HUES48 (cell line): ENCODE measurements around the gene TMEM250.

Experiments
- H3K27ac ChIP-seq: one replicate; pipeline ENCODE4 v1.7.0; 2013; ENCODE audit warnings: low read depth, low read length, inconsistent platforms
- H3K27me3 ChIP-seq: 2 replicates; pipeline ENCODE4 v1.6.1; 2013; ENCODE audit warnings: mild to moderate bottlenecking, low read length; ENCODE audit not compliant: control insufficient read depth, insufficient read depth
- H3K36me3 ChIP-seq: 2 replicates; pipeline ENCODE4 v1.6.1; 2013; ENCODE audit warnings: low read length; ENCODE audit not compliant: control insufficient read depth, insufficient read depth
- H3K4me1 ChIP-seq: 2 replicates; pipeline ENCODE4 v1.6.1; 2013; ENCODE audit warnings: mild to moderate bottlenecking, low read length; ENCODE audit not compliant: control insufficient read depth, insufficient read depth
- H3K4me3 ChIP-seq: 2 replicates; pipeline ENCODE4 v1.5.1; 2013; ENCODE audit warnings: mild to moderate bottlenecking, low read depth, low read length
- H3K9ac ChIP-seq: 2 replicates; pipeline ENCODE4 v1.6.1; 2013; ENCODE audit warnings: mild to moderate bottlenecking, low read depth, low read length, moderate library complexity
- H3K9me3 ChIP-seq: 2 replicates; pipeline ENCODE4 v1.6.1; 2013; ENCODE audit warnings: low read length; ENCODE audit not compliant: control insufficient read depth, insufficient read depth

The TMEM250 gene

DNA sequence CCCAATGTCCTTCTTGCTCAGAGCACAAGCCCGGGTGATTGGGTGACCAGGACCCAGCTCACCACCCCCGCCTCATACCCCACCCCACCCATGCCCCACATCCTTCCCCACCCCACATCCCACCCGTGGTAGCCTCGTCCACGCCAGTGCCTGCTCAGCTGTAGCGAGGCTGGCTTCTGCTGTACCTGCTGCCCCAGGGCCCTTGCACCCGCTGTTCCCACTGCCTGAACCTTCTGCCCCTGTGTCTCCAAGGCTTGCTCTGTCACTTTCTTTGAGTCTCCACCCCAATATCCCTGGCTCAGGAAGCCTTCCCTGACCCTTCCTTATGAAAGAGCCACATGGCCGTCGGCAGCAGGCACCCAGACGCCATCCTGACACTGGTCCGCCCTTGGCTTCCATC lies 20.5 kb downstream of the TMEM250 start:
- H3K9me3 ChIP-seq: no peaks in the 10 kb centered on the region
- peaks cover 24% of the 10 kb centered on the region for H3K27me3 ChIP-seq
- no peak overlapping the region for H3K27ac ChIP-seq
- no peaks in the 10 kb centered on the region for H3K36me3 ChIP-seq
- no peak overlapping the region for H3K4me3 ChIP-seq
- H3K9ac ChIP-seq: no peak overlapping the region
- peaks cover 20% of the 10 kb centered on the region for H3K4me1 ChIP-seq

DNA sequence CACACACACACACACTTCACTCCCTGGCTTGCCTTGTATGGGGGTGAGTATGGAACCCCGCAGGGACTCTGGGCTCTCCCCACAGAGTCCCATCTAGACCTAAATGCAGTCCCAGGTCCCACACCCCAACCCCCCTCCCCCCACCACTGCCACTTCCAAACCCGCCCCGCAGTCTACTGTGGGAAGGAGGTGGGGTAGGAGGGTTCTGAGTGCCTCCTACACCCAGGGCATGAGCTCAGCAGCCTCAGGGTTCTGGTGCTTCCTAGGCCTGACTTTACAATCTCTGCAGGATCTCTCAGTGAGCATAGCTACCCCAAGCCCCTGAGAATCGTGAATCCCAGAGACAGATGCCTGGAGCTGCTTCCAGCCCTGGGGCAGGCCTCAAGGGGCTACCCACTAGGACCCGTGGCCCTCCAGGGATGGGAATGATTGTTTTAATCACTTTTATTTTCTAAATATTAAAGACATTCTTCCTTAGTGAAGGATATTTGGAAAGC lies 22.1 kb downstream of the TMEM250 start:
- Histone ChIP-seq H3K36me3 (no peaks in the 10 kb centered on the region), H3K4me3 (no peak overlapping the region), H3K4me1 (peaks cover 35% of the 10 kb centered on the region), H3K27me3 (peaks cover 24% of the 10 kb centered on the region), H3K9ac (no peak overlapping the region), H3K27ac (no peak overlapping the region), H3K9me3 (no peaks in the 10 kb centered on the region)

DNA sequence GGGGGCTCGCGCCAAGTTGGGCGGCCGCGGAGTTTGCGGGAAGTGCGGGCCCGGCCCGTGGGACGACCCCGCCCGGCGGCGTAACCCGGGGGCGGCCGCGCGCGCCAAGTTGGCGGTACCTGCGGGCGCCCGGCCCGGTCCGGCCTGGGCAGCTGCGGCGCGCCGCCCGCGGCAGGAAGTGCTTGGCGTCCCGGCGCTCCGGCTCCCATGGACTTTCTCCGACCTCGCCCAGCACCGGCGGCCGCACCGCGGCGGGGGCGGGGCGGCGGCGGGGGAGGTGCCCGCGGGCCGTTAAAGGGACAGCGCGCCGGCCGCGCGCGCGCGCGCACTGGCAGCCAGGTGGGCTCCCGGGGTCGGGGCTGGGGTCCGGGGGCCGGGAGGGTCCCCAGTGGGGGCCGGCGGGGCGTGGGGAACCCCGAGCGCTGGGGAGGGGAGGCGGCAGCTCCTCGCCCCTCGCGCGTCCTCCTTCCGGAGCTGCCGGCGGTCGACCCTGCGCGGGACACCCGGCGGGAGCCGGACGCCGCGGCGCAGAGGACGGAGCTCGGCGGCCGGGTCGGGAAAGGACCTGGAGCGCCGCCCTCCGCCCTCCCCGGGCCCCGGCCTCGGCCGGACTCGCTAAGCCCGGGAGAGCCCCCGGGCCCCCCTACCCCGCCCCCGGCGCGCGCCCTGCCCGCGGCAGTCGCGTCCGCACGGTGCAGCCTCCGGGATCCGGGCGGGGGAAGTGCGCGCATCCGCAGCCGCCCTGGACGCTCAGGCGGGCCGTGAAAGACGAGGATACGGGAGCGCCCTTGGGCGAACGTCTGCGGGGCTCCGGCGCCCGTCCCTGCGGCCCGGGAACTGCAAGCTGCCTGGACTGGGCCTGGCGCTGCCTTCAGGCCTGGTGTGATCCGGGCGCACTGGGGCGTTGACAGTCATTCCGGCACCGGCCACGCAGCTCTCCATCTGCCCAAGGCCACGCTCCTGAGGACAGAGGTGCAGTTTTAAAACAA lies 23.3 kb downstream of the TMEM250 start, which contains the start of gene NACC2:
NACC2 (minus strand) TSS at position 220 of the 989 bp plus-strand sequence. CDS start 44,768 bp downstream, outside the sequence.
- Histone ChIP-seq H3K9ac (no peak within 1 kb of the TSS), H3K36me3 (no peaks in the 10 kb centered on the region), H3K9me3 (no peaks in the 10 kb centered on the region), H3K27me3 (peaks cover 24% of the 10 kb centered on the region), H3K27ac (no peak within 1 kb of the TSS), H3K4me1 (peaks cover 40% of the 10 kb centered on the region), H3K4me3 (peak within 1 kb of the TSS; percentile 62)

DNA sequence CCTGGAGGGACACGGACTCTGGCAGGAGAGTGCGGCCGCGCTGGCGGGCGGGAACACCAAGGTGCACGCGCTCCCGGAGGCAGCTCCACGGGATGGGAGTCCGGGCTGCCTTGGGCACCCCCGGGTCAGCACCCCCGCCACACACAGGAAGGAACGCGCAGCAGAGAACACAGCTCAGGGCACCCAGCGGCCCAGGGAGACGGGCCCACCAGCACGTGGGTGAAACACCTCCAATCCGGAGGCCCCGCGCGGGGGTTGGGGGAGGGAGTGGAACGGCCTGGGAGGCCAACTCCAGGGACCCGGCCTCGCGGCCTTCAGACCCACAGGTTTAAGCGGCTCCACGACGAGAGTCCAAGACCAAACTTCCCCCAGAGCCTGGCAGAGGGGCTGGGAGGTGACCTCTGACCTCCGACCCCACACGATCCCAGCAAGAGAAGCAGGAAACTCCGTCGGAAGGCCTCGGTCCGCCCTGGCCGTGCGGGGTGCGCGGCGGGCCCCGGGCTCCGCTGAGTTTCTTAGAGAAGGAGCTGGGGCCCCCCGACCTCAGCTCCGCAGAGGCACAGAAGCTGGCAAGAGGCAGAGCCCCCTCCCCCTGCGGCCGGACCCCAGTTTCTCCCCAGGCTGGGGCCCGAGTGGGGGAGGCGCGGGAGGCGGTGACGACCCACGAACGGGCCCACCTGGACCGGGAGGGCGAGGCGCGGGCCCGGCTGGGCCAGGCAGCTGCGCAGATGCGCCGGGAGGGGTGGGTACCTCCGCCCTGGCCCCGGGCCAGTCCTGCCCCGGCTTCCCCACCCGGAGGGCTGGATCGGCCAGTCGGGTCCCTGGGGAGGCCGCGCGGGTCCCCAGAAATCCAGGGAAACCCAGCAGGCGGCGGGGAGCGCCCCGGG lies 24.4 kb downstream of the TMEM250 start:
- Histone ChIP-seq H3K27ac (no peak overlapping the region), H3K9ac (no peak overlapping the region), H3K27me3 (peaks cover 24% of the 10 kb centered on the region), H3K4me1 (peaks cover 45% of the 10 kb centered on the region), H3K9me3 (no peaks in the 10 kb centered on the region), H3K4me3 (peak overlapping the region; percentile 62), H3K36me3 (no peaks in the 10 kb centered on the region)

DNA sequence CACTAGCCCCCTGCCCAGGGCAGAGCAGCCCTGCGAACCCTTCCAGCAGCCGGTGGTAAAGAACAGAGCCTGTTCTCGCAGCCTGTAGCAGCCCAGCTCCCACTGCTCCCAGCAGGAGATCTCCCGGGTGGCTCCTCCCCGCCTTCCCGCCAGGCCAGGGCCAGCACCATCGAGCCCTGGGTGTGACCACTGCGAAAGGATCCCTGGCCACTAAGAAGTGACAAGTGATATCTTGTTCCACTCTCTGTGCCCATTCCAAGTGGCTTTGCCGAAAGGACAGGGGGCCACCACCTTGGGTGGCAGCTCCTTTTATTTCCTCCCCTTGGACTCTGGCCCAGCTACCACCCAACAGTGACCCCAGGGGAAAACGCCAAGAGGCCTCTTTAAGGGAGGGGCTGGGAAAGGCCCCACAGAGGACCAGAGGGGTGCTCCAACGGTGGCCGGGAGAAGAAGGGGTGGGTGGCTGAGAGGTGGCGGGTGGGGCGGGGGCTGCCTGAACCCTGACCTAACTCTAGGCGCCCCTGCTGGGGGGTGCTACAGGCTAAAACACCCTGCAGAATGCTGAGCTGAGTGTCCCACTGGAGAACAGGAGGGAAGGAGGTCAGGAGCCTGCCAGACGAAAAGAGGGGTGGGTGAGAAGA lies 25.2 kb downstream of the TMEM250 start:
- Histone ChIP-seq H3K9me3 (no peaks in the 10 kb centered on the region), H3K27me3 (peaks cover 24% of the 10 kb centered on the region), H3K4me3 (peak overlapping the region; percentile 62; the same call in 1 of the 2 replicates), H3K4me1 (peaks cover 53% of the 10 kb centered on the region), H3K36me3 (no peaks in the 10 kb centered on the region), H3K9ac (no peak overlapping the region), H3K27ac (no peak overlapping the region)

DNA sequence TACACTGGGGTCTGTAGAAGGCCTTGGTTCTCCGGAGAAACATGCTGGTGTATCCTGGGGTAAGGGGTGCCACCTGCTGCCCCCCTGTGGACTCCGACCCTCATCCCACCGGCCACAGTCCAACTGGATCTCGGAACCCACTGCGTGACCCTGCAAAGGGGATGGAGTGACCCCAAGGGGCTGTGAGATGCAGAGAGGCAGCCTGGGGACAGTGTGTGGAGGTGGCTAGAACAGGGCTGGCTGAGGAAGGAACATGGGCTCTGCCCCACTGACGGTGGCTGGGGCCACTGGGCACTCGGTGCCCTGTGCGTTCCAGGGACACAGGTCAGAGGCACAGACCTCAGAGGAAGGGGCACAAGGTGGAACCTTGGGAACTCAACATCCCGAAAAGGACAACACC lies 25.9 kb downstream of the TMEM250 start:
- Histone ChIP-seq H3K27me3 (peaks cover 24% of the 10 kb centered on the region), H3K4me3 (no peak overlapping the region), H3K36me3 (no peaks in the 10 kb centered on the region), H3K27ac (no peak overlapping the region), H3K4me1 (peaks cover 58% of the 10 kb centered on the region), H3K9ac (no peak overlapping the region), H3K9me3 (no peaks in the 10 kb centered on the region)

DNA sequence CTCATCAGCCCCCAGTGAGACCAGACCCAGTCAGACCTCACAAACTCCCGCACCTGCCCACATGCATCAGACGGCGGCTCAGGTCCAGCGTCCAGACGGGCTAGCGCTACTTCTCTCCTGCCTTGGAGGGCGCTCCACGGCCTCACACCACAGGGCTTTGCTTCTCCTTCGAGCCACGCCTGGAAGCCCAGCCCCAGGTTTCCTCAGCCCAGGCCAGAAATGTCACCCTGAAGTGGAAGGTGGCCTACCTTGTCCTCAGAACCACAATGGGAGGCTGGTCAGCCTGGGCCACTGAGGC lies 26.4 kb downstream of the TMEM250 start:
- Histone ChIP-seq H3K27ac (no peak overlapping the region), H3K9ac (no peak overlapping the region), H3K36me3 (no peaks in the 10 kb centered on the region), H3K4me1 (peaks cover 58% of the 10 kb centered on the region), H3K4me3 (no peak overlapping the region), H3K27me3 (peaks cover 24% of the 10 kb centered on the region), H3K9me3 (no peaks in the 10 kb centered on the region)

DNA sequence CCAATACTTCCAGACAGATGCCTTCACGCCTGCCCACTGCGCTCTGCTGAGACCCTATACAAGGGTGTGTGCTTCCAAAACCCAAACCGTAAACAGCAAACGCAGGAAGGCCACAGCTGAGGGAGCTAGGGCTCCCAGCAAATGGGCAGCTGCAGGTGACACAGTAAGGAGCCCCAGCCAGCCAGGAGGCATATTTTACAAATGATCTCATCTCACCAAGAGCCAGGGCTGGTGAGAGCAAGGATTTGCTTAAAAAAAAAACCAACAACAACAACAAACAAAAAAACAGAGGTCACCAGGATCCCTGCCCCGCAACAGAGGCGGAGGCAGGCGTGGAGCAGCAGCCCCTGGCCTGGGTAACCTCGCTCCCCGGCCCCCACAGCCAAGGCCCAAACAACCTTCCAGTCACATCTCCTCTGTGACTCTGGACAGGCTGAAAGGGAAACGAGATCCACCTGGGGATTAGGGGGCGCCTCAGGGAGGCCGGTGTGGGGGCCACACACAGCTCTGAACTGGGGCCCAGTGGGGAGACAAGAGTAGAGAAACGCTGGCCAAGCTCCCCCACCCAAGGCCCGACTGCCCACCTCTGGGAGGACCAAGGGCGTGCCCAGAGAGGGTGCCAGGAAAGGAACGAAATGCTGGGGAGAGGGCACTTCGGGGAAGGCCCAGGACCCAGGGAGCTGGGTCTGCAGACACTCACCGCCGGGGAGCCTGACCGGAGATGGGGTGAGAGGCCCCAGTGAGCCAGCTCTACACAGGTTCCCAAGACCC lies 26.9 kb downstream of the TMEM250 start:
- no peaks in the 10 kb centered on the region for H3K36me3 ChIP-seq
- H3K9ac ChIP-seq: no peak overlapping the region; the same call in 1 of the 2 replicates
- H3K27ac ChIP-seq: peak overlapping the region; percentile 53
- peaks cover 21% of the 10 kb centered on the region for H3K27me3 ChIP-seq
- H3K4me1 ChIP-seq: peaks cover 61% of the 10 kb centered on the region
- no peak overlapping the region for H3K4me3 ChIP-seq
- no peaks in the 10 kb centered on the region for H3K9me3 ChIP-seq

DNA sequence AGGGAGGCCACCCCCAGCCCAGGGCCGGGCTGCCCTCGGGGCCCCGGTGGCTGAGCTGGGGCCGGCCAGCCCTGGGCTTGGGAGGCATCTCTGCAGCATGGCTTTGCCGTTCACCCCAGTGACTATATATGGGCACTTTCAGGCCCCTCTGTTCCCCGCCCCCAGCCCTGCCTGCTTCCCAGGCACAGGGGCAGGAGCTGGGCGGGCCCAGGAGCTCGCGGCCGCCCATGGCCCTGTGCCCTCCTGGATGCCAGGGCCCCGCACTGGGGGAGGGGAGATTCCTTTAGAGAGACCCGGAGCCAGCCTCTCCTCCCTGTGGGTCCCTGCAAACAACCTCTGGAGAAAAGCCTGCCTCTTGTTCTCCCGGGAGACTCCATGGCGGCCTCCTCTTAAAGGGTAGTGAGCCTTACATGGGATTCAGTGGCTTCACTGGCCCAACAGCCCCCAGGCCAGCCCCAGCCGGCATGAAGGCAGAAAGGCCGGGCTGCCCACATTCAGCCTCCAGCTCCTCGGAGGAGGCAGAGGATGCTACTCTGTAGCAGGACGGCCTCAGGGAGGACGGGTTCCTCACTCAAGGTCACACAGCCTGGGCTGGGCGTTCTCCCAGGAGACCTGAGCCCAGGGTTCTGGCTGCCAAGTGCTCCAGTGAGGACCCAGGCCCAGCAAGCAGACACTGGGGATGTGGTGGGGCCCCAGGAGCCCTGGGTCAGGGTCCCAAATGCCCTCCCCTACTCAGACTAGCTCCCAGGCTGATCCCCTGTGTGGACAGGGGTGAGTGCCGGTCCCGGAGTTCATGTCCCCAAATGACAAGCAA lies 27.7 kb downstream of the TMEM250 start:
- Histone ChIP-seq H3K27me3 (peaks cover 13% of the 10 kb centered on the region), H3K36me3 (no peaks in the 10 kb centered on the region), H3K4me3 (no peak overlapping the region), H3K4me1 (peaks cover 67% of the 10 kb centered on the region), H3K27ac (peak overlapping the region; percentile 53), H3K9me3 (no peaks in the 10 kb centered on the region), H3K9ac (peak overlapping the region; percentile 25; the same call in 1 of the 2 replicates)
